PC-9 (cell line): ENCODE results near the gene CDK5R1. TPM values are rescaled to one million over a fixed set of nuclear protein-coding genes. Genes with fewer than 3 reads are reported as not detected.

ENCODE experiments used
- BruUV-seq: library from RNA; stranded (reverse); fragments of 400-500 nt; replicated peaks from 2 replicates; lab custom pipeline; 2021; lab: Mats Ljungman, UMichigan
- CTCF ChIA-PET: fragments of 300-600 bp; sonication (Branson Sonifier 250); formaldehyde crosslinking; loops from one replicate; lab custom pipeline; 2022; ENCODE audit warnings: antibody characterized with exemption; lab: Charles Lee
- POLR2A ChIA-PET: fragments of 300-600 bp; sonication (Branson Sonifier 250); formaldehyde crosslinking; loops from one replicate; lab custom pipeline; 2022; ENCODE audit warnings: antibody characterized with exemption; ENCODE audit not compliant: unreplicated experiment; lab: Charles Lee
- DNase-seq, 2 experiments: peaks; one replicate each; pipeline versions ENCODE4 v3.0.0 to v3.0.0-alpha.2; 2015 to 2022; ENCODE audit warnings: mixed read lengths in 1 of 2
- H2AFZ ChIP-seq: fragments of 200-600 bp; sonication (generic); 2 replicates; pipeline ENCODE4 v1.8.1; 2017; ENCODE audit warnings: antibody characterized with exemption
- H3F3A ChIP-seq: fragments of 200-600 bp; sonication (generic); 2 replicates; pipeline ENCODE4 v1.8.1; 2017; ENCODE audit warnings: antibody characterized with exemption, mild to moderate bottlenecking, low read depth; ENCODE audit not compliant: insufficient read depth
- H3K27ac ChIP-seq: fragments of 200-600 bp; sonication (generic); 2 replicates; pipeline ENCODE4 v1.6.1; 2016; ENCODE audit warnings: mixed run types
- H3K27me3 ChIP-seq: fragments of 200-600 bp; sonication (generic); 2 replicates; pipeline ENCODE4 v1.6.1; 2016; ENCODE audit warnings: low read depth, mixed run types; ENCODE audit not compliant: insufficient read depth
- H3K36me3 ChIP-seq: fragments of 200-600 bp; sonication (generic); 2 replicates; pipeline ENCODE4 v1.6.1; 2016; ENCODE audit warnings: low read depth, mixed run types
- H3K4me1 ChIP-seq: fragments of 200-600 bp; sonication (generic); replicated peaks from 2 replicates; pipeline ENCODE4 v1.6.1; 2016; ENCODE audit warnings: mixed run types; ENCODE audit not compliant: insufficient read depth
- H3K4me2 ChIP-seq: fragments of 200-600 bp; sonication (generic); 2 replicates; pipeline ENCODE4 v1.6.1; 2017; ENCODE audit warnings: mixed run types
- H3K4me3 ChIP-seq: fragments of 200-600 bp; sonication (generic); 2 replicates; pipeline ENCODE4 v1.6.1; 2016; ENCODE audit warnings: mixed run types
- H3K79me2 ChIP-seq: fragments of 200-600 bp; sonication (generic); 2 replicates; pipeline ENCODE4 v1.6.1; 2017; ENCODE audit warnings: low read depth, mixed run types
- H3K9me2 ChIP-seq: fragments of 200-600 bp; sonication (generic); 2 replicates; pipeline ENCODE4 v1.8.1; 2017; ENCODE audit warnings: mild to moderate bottlenecking; ENCODE audit not compliant: insufficient read depth
- H3K9me3 ChIP-seq: fragments of 200-600 bp; sonication (generic); 2 replicates; pipeline ENCODE4 v1.8.1; 2016; ENCODE audit warnings: low read depth; ENCODE audit not compliant: insufficient read depth
- H4K20me1 ChIP-seq: fragments of 200-600 bp; sonication (generic); 2 replicates; pipeline ENCODE4 v1.8.1; 2017; ENCODE audit not compliant: insufficient read depth
- EZH2 ChIP-seq: fragments of 200-600 bp; sonication (generic); IDR thresholded peaks from 2 replicates; pipeline ENCODE4 v1.8.0; 2017; ENCODE audit warnings: antibody characterized with exemption, low read depth
- intact Hi-C: fragments of 100-400 bp; cut with micrococcal nuclease; formaldehyde crosslinking; loops from one replicate; pipeline ENCODE4 v1.10.0; 2022; ENCODE audit not compliant: unreplicated experiment
- total RNA-seq: library from RNA; stranded (reverse); gene quantifications from 2 replicates; pipeline ENCODE4 v1.2.3, GENCODE V29; 2021
- TF ChIP-seq, protein P1 (sequence below): fragments of 200-600 bp; sonication (generic); conservative IDR thresholded peaks from 2 replicates; pipeline ENCODE4 v1.6.1; 2017; ENCODE audit warnings: mixed run types, antibody characterized with exemption, mild to moderate bottlenecking, moderate library complexity

The CDK5R1 gene
- total RNA-seq, 1 experiment from 2014 or later = 2.1 TPM

DNA sequence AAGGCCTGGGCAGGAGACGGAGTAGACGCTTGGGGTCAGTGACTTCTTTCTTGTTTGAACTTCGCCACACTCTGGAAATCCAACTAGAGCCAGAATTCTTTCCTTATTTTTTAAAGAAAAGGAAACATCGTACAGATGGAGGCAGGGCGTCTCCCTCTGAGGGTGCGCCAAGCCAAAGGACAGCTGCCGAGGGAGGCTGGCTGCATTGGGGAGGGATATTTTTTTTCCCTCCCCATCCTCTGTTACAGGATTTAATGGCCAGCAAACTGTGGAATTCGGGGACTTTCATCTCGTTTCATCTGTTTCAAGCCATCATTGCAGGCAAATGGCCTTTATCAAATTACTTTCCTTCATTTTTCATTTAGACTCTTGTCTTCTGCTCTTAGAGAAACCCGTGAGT, 15.9 kb downstream of the CDK5R1 start:
- no peak overlapping the region for H3K4me3 ChIP-seq
- H3K36me3 ChIP-seq = no peaks in the 10 kb centered on the region
- H3F3A ChIP-seq = peaks cover 4% of the 10 kb centered on the region; the same call in 1 of the 2 replicates
- peaks cover 11% of the 10 kb centered on the region; the same call in 1 of the 2 replicates for H3K4me1 ChIP-seq
- no peaks in the 10 kb centered on the region for H4K20me1 ChIP-seq
- H3K9me3 ChIP-seq = no peaks in the 10 kb centered on the region
- no peak overlapping the region for H3K4me2 ChIP-seq
- H2AFZ ChIP-seq = no peak overlapping the region
- ChIA-PET CTCF (no interaction called here), POLR2A (no interaction called here)
- intact Hi-C loops = loop anchor here (2.0 to 5.0 kb wide), 3 partner anchors 50 to 318 kb away; no protein-coding TSS in a partner anchor
- H3K79me2 ChIP-seq = no peaks in the 10 kb centered on the region
- H3K9me2 ChIP-seq = no peaks in the 10 kb centered on the region
- no peak overlapping the region for H3K27ac ChIP-seq
- BruUV-seq = no TSS peak
- TF ChIP-seq EZH2 = no peak
- TF ChIP-seq, protein P1, sequence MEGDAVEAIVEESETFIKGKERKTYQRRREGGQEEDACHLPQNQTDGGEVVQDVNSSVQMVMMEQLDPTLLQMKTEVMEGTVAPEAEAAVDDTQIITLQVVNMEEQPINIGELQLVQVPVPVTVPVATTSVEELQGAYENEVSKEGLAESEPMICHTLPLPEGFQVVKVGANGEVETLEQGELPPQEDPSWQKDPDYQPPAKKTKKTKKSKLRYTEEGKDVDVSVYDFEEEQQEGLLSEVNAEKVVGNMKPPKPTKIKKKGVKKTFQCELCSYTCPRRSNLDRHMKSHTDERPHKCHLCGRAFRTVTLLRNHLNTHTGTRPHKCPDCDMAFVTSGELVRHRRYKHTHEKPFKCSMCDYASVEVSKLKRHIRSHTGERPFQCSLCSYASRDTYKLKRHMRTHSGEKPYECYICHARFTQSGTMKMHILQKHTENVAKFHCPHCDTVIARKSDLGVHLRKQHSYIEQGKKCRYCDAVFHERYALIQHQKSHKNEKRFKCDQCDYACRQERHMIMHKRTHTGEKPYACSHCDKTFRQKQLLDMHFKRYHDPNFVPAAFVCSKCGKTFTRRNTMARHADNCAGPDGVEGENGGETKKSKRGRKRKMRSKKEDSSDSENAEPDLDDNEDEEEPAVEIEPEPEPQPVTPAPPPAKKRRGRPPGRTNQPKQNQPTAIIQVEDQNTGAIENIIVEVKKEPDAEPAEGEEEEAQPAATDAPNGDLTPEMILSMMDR = no peak
- H3K27me3 ChIP-seq = no peaks in the 10 kb centered on the region
- DNase-seq = no peak

DNA sequence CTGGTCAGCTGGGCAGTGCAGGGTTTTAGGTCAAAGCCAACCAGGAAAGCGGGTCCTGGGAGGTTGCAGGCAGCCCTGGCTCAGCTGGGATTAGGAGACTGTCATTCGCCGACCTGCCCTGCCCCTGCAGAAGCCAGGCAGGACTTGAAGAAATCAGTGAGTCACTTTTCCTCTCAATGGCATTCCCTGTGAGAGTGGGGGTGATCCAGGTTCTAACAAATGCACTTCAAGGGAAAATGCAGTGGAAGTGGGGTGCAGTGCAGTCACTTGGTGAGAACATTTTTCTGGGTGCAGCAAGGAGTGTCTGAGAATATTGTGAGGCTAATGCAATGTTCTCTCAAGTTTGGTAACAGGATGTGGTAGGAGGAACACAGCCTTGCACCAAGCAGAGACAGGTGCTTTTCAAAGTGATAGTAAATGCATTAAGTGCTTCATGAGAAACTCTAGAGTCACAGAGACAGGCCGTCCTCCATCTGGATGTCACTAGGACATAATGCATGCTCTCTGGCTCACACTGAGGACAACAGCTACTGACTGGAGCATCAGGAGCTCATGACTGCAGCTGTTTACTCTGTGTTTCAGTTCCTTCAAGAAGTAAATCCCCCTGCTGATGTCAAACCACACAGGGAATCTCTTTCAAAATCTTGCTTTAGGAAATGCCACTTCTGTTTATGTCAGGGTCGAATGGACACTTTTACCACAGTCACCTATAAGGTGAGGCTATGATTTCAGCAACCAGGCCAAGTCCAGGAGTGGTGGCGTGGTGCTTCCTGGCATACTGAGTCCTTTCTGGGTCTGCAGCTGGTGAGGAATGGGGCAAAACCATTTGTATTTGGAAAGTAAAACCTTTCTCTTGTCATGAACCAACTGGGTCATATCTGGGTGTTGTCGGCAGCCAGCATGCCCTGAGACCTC, 16.7 kb downstream of the CDK5R1 start:
- peaks cover 11% of the 10 kb centered on the region; the same call in 1 of the 2 replicates for H3K4me1 ChIP-seq
- H4K20me1 ChIP-seq = no peaks in the 10 kb centered on the region
- no peaks in the 10 kb centered on the region for H3K9me3 ChIP-seq
- H3K79me2 ChIP-seq = no peaks in the 10 kb centered on the region
- ChIA-PET POLR2A (interaction anchor here (0.5 kb wide), 1 partner anchor 232 kb away, joined by 3 read pairs; no protein-coding TSS in a partner anchor), CTCF (interaction anchor here (0.6 kb wide), 1 partner anchor 15 kb away, joined by 8 read pairs; no protein-coding TSS in a partner anchor)
- no peak overlapping the region for H3K27ac ChIP-seq
- no peaks in the 10 kb centered on the region for H3K36me3 ChIP-seq
- H3K9me2 ChIP-seq = no peaks in the 10 kb centered on the region
- H3F3A ChIP-seq = peaks cover 4% of the 10 kb centered on the region; the same call in 1 of the 2 replicates
- H2AFZ ChIP-seq = no peak overlapping the region
- H3K4me2 ChIP-seq = 0 out of 2 replicates have a peak overlapping the region, but pooled peaks have one; percentile 1
- DNase-seq = peak in 1 of 2 experiments; percentile 60
- no peaks in the 10 kb centered on the region for H3K27me3 ChIP-seq
- no peak for TF ChIP-seq EZH2
- TF ChIP-seq, protein P1 = no peak
- intact Hi-C loops = loop anchor here (2.0 to 5.0 kb wide), 3 partner anchors 49 to 317 kb away; no protein-coding TSS in a partner anchor
- no peak overlapping the region for H3K4me3 ChIP-seq
- no TSS peak for BruUV-seq

DNA sequence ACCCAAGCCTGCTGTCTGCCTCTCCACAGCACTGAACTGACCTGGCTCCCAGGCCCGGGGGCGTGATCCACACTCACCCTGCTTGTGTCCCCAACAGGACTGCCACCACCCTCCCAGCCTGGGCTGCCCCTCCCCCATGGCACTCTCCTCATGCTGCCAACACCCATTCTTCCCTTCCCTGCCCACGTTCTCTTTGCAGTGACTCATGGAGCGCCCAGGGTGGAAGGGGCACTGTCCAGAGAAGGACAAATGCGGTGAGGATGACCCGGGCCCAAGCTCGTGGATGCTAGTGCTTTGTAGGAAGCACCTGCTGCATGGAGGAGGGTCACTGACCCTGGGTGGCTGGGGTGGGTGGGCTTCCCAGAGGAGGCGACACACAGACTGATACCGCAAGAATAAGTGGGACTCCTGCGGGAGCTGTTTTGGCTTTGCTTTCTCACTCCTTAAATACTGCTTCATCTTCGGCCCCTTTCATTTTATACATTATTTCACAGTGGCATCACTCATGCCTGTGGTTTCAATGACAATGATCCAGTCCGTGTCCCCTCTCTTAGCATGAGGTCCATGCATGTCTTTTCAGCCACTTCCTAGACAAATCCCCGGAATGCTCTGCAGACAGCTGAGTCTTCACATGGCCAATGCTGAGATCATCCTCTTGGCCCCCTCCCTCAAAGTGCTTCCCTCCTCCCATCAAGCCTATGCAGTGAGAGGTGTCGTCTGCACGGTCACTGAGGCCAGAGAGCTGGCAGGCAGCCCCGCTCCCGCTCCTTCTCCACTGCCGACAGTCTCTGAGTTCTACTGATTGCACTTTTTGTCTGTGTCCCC, 17.6 kb downstream of the CDK5R1 start:
- Histone ChIP-seq H3K79me2 (no peaks in the 10 kb centered on the region), H3K27me3 (no peaks in the 10 kb centered on the region), H3K9me2 (no peaks in the 10 kb centered on the region), H3K27ac (no peak overlapping the region), H4K20me1 (no peaks in the 10 kb centered on the region), H3K36me3 (no peaks in the 10 kb centered on the region), H3K4me3 (no peak overlapping the region), H2AFZ (no peak overlapping the region), H3K4me2 (no peak overlapping the region), H3K9me3 (no peaks in the 10 kb centered on the region), H3K4me1 (peaks cover 11% of the 10 kb centered on the region; the same call in 1 of the 2 replicates), H3F3A (peaks cover 4% of the 10 kb centered on the region; the same call in 1 of the 2 replicates)
- DNase-seq = peak in 1 of 2 experiments; percentile 66
- TF ChIP-seq EZH2 = no peak
- TF ChIP-seq, protein P1 = no peak
- no TSS peak for BruUV-seq
- intact Hi-C loops = loop anchor here (5.0 kb wide), 2 partner anchors 48 to 103 kb away; no protein-coding TSS in a partner anchor
- ChIA-PET POLR2A (interaction anchor here (0.5 kb wide), 1 partner anchor 233 kb away, joined by 3 read pairs; no protein-coding TSS in a partner anchor), CTCF (interaction anchor here (0.6 kb wide), 1 partner anchor 16 kb away, joined by 8 read pairs; no protein-coding TSS in a partner anchor)
